Kidney (tissue), 14 donors: ENCODE measurements around the gene SMARCA2. TPM values are rescaled to one million over a fixed set of nuclear protein-coding genes. Genes with fewer than 3 reads are reported as not detected.

Experiments
- DNase-seq, 5 donors: peaks; one replicate each; pipeline ENCODE4 v3.0.0-alpha.2; 2013 to 2020
- FAIRE-seq: peaks from 2 replicates; lab custom pipeline; 2012; peaks lifted over from hg19 to GRCh38; lab: Jason Lieb, UNC
- H3K27ac ChIP-seq, 2 donors: one replicate each; pipeline ENCODE4 v1.7.0; 2013; ENCODE audit warnings: low read depth in 2 of 2, low read length in 2 of 2, inconsistent platforms in 1 of 2
- H3K27me3 ChIP-seq: one replicate; pipeline ENCODE4 v1.7.1; 2013; ENCODE audit warnings: low read length, inconsistent platforms; ENCODE audit not compliant: control insufficient read depth, insufficient read depth
- H3K36me3 ChIP-seq, 3 donors: one replicate each; pipeline versions ENCODE4 v1.7.0 to v1.7.1; 2013; ENCODE audit warnings: low read length in 3 of 3, control low read depth in 1 of 3, inconsistent platforms in 1 of 3; ENCODE audit not compliant: insufficient read depth in 3 of 3, control insufficient read depth in 2 of 3
- H3K4me1 ChIP-seq, 3 donors: one replicate each; pipeline versions ENCODE4 v1.7.0 to v1.7.1; 2013; ENCODE audit warnings: low read length in 3 of 3, inconsistent platforms in 1 of 3, low read depth in 1 of 3; ENCODE audit not compliant: control insufficient read depth in 2 of 3, insufficient read depth in 2 of 3
- H3K4me3 ChIP-seq, 3 donors: one replicate each; pipeline versions ENCODE4 v1.7.0 to v1.8.1; 2013; ENCODE audit warnings: low read length in 3 of 3, control low read depth in 1 of 3, inconsistent platforms in 1 of 3
- H3K9ac ChIP-seq, 3 donors: one replicate each; pipeline versions ENCODE4 v1.7.0 to v1.7.1; 2013; ENCODE audit warnings: low read length in 3 of 3, control low read depth in 1 of 3, inconsistent platforms in 1 of 3
- H3K9me3 ChIP-seq, 3 donors: one replicate each; pipeline versions ENCODE4 v1.7.0 to v1.7.1; 2013; ENCODE audit warnings: low read length in 3 of 3, control low read depth in 1 of 3, inconsistent platforms in 1 of 3; ENCODE audit not compliant: control insufficient read depth in 2 of 3, insufficient read depth in 1 of 3
- CTCF ChIP-seq: IDR thresholded peaks from 3 replicates; pipeline ENCODE4 v1.5.1; 2012; ENCODE audit warnings: mild to moderate bottlenecking, moderate library complexity, borderline replicate concordance; ENCODE audit not compliant: insufficient read depth; ENCODE audit errors: extremely low read depth
- intact Hi-C: fragments of 100-400 bp; cut with DNase I; formaldehyde crosslinking; loops from one replicate; pipeline ENCODE4 v1.11.1; 2022
- polyA plus RNA-seq: library from polyadenylated mRNA; stranded (reverse); fragments of 350-450 nt; fragmentation: Illumina TruSeq; extraction: RNeasy Lipid Tissue Mini Kit (QIAGEN cat#74804); gene quantifications from one replicate; pipeline ENCODE4 v1.2.3, GENCODE V29; 2014; ENCODE audit warnings: low read depth, low replicate concordance; ENCODE audit not compliant: insufficient read depth
- total RNA-seq: library from RNA; stranded (reverse); fragmentation: NEBNext Ultra II Directional; extraction: Animal tissue kit (Norgen Biotek cat#: 25700); gene quantifications from one replicate; pipeline ENCODE4 v1.2.1, GENCODE V29; 2021
- donor health status: control.
- donor health status: control.
- donor health status: control.
- donor health status: control.
- donor health status: control.
- donor health status: DM: yes; HTN: yes; CAD: no.
- donor health status: Normal renal cell carcinoma (clear cell type).

SMARCA2 gene
- total and polyA plus RNA-seq, 2 donors from 2014 or later, result 54.3 to 189 TPM

- peaks cover 0 to 13% (median 11%) of the 10 kb centered on the region in 3 donors for H3K4me1 ChIP-seq
- no peaks in the 10 kb centered on the region for H3K36me3 ChIP-seq
- peak overlapping the region in 2 of 3 donors; percentile 4 to 27 for H3K9ac ChIP-seq
- peak in 4 of 5 donors; percentile 25 to 71 (median 59) for DNase-seq
- intact Hi-C loops, result no loop called here
- no peaks in the 10 kb centered on the region for H3K27me3 ChIP-seq
- FAIRE-seq, result no peak
- no peaks in the 10 kb centered on the region for H3K9me3 ChIP-seq
- H3K27ac ChIP-seq, result peak overlapping the region; percentile 25 to 57
- TF ChIP-seq CTCF, result no peak
- H3K4me3 ChIP-seq, result peak overlapping the region in 2 of 3 donors; percentile 13 to 43
Observed at GRCh38 chr9:1979741-1980367, 35.3 kb upstream of the SMARCA2 start.

- no peaks in the 10 kb centered on the region for H3K36me3 ChIP-seq
- H3K27ac ChIP-seq, result peak overlapping the region; percentile 25 to 57
- intact Hi-C loops, result no loop called here
- H3K9me3 ChIP-seq, result no peaks in the 10 kb centered on the region
- no peak for TF ChIP-seq CTCF
- H3K9ac ChIP-seq, result peak overlapping the region in 2 of 3 donors; percentile 4 to 27
- H3K27me3 ChIP-seq, result no peaks in the 10 kb centered on the region
- FAIRE-seq (no peak), DNase-seq (no peak)
- peaks cover 0 to 13% (median 11%) of the 10 kb centered on the region in 3 donors for H3K4me1 ChIP-seq
- peak overlapping the region in 2 of 3 donors; percentile 13 to 43 for H3K4me3 ChIP-seq
Observed at GRCh38 chr9:1980387-1980786, 34.8 kb upstream of the SMARCA2 start.

DNA sequence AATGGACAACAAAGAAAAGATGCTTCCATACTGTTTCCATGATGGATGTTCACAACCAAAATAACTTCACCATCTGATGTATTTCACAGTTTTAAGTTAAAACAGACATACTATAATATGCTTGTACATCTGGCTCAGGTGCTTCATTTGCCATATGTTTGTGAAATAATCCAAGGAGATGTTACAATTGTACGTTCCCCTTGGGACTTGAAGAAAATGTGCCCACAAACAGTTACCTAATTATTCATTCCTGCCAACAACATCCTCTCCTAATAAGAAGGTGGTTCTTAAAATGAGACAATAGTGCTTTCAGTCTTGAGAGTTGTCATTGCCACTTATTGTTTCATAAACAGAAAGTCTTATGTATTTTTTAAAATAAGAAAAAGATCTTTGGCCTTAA lies 33.1 kb upstream of the SMARCA2 start:
- no peak for FAIRE-seq
- no peak overlapping the region for H3K9ac ChIP-seq
- no peak for TF ChIP-seq CTCF
- no peaks in the 10 kb centered on the region for H3K36me3 ChIP-seq
- DNase-seq, result no peak
- intact Hi-C loops, result no loop called here
- no peaks in the 10 kb centered on the region for H3K27me3 ChIP-seq
- no peak overlapping the region for H3K4me3 ChIP-seq
- H3K9me3 ChIP-seq, result no peaks in the 10 kb centered on the region
- peaks cover 0 to 13% (median 11%) of the 10 kb centered on the region in 3 donors for H3K4me1 ChIP-seq
- H3K27ac ChIP-seq, result no peak overlapping the region
